HG03159 (cell line): Measurements from ENCODE around the gene CEP104.

Experiments used
- ATAC-seq: cut with Tn5 transposase; IDR thresholded peaks from one replicate; pipeline ENCODE4 v1.9.1; 2021; ENCODE audit warnings: mild to moderate bottlenecking, moderate library complexity; ENCODE audit not compliant: unreplicated experiment

The CEP104 gene

DNA sequence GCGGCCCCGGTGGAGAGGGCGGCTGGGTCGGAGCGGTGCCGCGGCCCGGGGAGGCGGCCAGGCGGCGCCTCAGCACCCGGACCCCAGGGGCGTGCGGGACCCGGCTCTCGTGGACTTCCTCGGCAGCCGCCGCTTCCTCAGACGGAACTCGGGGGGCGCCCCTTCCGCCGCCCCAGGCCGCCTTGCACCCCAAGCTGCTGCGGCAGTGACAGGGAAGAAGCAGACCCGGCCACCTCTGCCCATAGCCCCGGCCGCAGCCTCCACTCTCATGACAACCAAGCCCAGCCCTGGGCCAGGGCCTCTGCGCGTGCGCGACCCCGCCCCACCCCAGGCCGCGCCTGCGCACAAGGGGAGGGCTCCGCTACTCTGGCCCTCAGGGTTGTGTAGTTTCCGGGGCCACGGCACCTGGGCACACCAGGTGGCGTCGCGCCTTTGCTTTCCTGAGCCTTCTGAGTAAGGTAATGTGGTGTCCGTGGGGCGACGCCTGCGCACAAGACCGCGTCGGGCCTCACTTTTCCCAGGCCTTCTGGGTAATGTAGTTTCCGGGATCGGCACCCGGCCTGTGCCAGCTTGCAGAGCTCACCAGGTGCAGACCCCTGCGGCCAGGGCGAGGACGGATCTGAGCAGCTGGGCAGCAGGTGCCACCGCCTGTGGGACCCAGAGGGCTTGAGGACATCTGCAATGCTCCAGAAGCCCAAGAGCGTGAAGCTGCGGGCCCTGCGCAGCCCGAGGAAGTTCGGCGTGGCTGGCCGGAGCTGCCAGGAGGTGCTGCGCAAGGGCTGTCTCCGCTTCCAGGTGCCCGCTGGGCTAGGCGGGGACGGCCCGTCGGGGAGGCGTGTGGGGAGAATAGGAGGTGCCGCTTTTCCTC is at the start of gene CEP104, which contains the start of gene DFFB:
TSS of gene CEP104 (minus strand) at position 289 of the 868 bp plus-strand sequence. CDS start 4,804 bp downstream, outside the sequence.
TSS of gene DFFB (plus strand) at position 554 of the 868 bp plus-strand sequence. CDS start at position 682, 128 bp downstream.
- peak; percentile 97 for ATAC-seq

DNA sequence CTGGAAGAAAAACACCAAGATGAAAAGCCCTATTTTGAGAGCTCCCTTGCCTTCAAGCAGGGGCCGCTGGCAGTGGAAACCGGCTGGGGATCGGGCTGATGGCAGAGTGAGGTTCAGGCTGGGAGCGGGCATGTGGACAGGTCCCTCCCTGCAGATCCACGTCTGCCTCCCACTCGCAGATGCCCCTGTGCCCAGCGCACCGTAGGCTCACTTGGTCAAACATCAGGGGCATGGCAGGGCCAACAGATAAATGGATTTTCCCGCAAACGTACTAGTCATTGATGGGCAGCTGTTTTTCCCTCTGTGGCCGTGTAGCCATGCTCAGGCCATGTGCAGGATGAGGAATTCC is 49.6 kb upstream of the CEP104 start:
- ATAC-seq = no peak

DNA sequence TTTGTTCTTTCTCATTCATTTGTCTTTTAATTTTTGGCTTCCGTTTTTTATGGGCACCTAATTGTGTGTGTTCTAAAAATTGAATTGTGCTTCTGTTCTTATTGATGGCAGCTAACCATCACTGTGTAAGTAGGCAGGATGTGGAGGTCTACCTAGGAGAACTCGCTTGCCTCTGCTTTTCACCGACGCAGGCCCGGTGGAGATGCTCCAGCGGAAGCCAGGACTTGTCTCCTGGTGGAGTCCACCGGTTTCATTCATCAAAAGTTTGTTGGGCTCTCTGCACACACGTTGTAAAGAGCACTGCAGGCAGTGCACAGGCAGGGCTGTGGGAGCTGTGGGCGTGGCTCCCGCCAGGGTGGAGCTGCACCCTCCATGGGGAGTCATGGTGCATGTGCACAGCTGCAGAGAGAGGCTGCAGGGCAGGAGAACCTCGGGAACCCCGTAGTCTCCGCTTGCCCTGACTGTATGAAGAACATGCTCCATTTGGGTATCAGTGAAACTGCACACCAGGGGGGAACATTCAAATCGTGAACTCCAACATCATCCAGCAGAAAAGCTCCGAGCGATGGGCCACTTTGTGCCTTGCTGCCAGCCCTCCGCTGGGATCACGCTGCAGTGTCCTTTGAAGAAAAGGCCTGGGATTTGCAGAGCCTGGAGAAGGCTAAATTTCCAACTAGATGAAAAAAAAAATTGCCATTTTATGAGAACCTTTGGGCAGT is 49.1 kb upstream of the CEP104 start:
- ATAC-seq = no peak

GRCh38 chr1:3905266-3905952 is 48.4 kb upstream of the CEP104 start:
- no peak for ATAC-seq

DNA sequence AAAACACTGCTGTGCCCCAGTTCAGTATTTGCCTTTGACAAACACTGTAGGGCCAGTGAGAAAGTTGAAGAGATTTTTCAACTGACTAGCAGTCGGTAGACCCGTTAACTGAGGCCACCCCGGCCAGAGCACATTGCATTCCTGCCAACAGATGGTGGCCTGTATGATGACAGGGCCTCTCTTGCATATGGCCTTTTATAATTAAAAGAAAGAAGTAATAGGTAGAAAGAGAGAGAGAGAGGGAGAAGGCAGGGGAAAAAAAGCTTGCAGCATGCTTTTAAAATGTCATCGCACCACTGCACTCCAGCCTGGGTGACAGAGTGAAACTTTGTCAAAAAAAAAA is 47.8 kb upstream of the CEP104 start:
- ATAC-seq = no peak

DNA sequence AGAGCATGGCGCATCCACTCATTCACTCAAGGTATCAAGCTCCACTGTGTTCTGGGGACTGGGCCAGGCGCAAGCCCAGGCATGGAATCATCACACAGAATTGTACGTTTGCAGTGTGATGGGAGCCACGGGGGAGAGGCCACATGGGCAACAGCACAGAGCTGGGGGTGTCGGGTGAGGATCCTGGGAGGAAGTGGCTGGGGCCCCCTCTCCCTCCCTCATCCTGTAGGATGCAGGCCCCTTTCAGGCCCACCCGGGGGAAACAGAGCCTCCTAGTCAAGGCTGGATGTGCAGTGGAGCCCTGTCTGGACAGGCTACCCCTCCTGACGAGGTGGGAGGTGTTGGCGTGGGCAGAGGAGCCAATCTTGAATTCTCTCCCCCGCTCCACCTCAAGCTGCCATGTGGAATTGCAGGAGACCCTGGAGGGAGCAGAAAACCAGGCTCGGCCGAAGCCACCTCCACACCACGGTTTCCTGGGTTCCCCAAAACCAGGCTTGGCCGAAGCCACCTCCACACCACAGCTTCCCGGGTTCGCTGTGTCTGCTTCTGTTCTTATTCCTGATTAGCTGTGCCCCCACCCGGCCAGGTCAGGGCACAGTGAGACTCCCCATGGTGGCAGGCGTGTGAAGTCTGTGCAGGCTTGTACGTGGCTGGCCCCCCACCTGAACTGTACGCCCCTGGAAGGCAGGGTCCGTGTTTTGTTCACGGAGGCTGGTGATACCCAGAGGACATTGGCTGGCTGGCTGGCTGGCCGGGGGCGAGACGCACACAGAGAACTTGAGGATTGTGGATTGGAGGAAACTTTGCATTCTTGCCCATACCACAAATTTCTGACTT is 47.2 kb upstream of the CEP104 start:
- ATAC-seq = no peak

DNA sequence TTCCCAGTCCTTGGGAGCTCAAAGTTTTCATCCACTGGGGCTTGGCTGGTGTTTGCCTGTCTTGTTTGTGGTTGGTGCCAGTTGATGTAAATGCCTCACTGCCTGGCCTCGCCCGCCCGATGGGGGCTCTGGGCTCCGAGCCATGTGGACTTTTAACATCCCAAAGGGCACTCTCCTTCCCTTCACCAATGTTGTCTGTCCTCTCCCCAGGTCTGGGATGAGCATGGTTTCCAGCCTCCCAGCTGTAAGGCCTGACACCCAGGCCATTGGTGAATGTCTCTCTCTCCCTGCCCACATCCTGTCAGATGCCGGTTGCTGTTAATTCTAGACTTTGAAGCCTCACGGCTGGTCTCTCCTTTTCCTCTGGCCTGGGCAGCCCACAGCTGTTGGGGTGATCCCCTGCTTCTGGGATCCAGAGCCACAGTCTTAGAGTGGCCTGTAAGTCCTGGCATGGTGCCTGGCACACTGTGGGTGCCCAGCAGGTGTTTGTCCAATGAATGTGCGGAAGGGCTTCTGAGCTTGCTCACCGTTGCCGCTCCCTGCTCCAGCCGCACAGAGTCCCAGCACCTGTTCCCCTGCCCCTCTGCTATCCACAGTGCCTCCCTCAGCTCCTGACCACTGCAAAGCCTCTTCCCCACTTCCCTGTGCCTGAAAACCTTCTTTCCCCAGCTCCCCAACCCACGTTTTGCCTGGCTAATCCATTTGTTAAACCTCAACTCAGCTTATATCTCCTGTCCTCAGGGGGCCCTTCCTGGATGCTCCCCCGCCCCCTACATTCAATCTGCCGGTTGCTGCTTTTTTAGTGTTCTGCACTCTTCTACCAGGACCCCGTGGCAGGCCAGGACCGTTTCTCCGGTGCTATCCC is 46.4 kb upstream of the CEP104 start:
- ATAC-seq = no peak

DNA sequence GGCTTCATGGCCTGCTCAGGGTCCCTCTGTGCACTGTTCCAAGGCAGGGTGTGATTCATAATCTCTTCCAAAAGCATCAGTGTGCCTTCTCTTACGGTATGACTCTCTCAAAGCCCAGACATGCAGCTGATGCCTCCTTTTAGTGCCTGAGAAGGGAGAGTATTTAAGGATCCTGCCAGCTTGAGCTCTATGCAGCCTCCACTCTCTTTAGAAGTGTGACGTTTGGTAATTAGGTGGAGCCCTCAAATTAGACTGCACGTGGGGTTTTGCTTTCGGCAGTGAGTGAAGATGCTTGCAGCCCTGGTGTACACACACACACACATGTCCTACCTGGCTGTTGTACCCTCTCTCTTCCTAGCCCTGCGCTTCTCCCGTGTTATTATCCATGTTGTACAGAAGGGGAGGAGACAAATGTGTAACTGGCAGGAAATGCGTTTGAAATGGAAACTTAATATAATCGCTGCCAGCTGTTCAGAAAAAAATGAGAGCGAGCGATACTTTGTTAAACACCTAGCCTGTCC is 45.6 kb upstream of the CEP104 start:
- no peak for ATAC-seq

- no peak for ATAC-seq
Measured at GRCh38 chr1:3902111-3902511, 45.1 kb upstream of the CEP104 start.

DNA sequence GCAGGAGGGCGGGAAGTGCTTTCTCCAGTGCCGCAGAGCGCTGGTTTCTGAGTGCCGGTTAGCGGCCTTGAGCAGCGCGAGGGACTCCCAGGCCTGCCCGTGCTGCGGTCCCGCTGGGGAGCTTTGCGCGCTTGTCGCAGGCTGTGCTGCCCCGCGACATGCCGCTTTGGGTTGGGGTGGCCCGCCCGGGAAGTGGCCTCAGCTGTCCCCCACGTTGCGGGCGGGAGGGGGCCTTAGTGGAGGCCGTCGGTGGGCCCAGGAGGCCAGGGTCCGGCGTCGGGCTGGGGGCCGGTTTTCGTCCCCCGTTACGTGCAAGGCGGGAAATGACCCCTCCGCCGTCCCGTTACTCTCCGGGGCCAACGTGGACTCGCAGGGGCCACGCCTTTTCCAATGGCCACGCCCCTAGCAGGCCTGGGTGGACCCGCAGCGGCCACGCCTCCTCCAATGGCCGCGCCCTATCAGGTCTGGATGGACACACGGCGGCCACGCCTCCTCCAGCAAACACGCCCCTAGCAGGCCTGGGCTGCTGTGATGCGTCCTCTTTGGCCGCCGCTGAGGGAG is 44.0 kb upstream of the CEP104 start:
- ATAC-seq = peak; percentile 56

- ATAC-seq = peak; percentile 73
Measured at GRCh38 chr1:3900150-3900968, 43.3 kb upstream of the CEP104 start, which contains the start of gene C1orf174. C1orf174 (minus strand) TSS chr1:3900272; CDS start chr1:3900186, 86 bp downstream.

DNA sequence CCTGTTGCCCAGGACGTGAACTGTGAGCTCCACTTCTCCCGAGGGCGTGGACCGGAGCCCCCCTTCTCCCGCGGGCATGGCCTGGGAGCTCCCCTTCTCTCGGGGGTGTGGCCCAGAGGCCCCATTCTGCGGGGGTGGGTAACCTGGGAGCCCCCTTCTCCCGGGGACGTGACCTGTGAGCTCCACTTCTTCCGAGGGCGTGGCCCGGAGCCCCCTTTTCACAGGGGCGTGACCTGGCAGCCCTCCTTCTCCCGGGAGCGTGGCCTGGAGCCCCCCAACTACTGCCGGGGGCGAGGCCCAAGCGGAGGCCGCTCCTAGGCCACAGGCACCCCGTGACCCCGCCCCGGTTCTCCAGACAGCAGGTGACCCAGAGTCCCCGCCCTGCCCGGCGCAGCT is 42.7 kb upstream of the CEP104 start:
- ATAC-seq = peak; percentile 2

GRCh38 chr1:3898994-3899753 is 42.2 kb upstream of the CEP104 start:
- ATAC-seq = no peak

DNA sequence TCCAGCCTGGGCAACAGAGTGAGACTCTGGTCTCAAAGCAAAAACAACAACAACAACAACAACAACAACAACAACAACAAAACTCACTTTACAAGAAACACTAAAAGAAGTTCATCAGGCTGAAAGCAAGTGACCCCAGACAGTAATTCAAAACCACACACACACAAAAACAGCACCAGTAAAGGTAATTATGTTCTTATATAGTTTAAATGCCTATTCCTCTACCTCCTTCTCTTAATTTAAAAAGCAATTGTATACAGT is 41.4 kb upstream of the CEP104 start:
- ATAC-seq = no peak

GRCh38 chr1:3896396-3897000 is 39.5 kb upstream of the CEP104 start:
- no peak for ATAC-seq

DNA sequence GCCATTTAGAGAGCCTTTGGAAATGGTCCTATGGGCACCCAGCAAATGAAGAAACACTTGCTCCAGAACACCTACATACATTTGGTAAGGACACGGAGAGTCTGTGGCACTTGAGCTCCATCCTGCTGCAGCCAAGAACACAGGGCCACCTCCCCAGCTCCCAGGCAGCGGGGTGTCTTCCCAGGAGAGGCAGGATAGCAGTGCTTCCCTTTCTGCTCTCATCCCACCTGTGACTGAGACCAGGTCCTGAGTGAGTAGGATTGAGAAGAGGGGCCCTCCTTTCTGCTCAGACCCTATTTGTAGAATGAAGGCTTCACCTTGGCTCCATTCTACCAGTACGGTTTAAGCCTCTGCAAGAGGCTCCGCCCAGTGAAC is 38.9 kb upstream of the CEP104 start:
- ATAC-seq = no peak

GRCh38 chr1:3895279-3895950 is 38.4 kb upstream of the CEP104 start:
- no peak for ATAC-seq
